Parathyroid adenoma (tissue), 2 donors: ENCODE data around the gene PEX1.
"Not testable (repeated sequence)": the region's sequence is repeated elsewhere in the genome, so short reads cannot be mapped to it uniquely, and the experiment has no call there.

ENCODE experiments used
- H2AFZ ChIP-seq: fragments of 300-600 bp; sonication (generic); one replicate; pipeline ENCODE4 v1.7.0; 2017; ENCODE audit warnings: antibody characterized with exemption, mild to moderate bottlenecking
- H3K27ac ChIP-seq: fragments of 300-600 bp; sonication (generic); one replicate; pipeline ENCODE4 v1.7.0; 2017
- H3K27me3 ChIP-seq: fragments of 300-600 bp; sonication (generic); one replicate; pipeline ENCODE4 v1.7.0; 2017; ENCODE audit warnings: low read length; ENCODE audit not compliant: control insufficient read depth, insufficient read depth
- H3K36me3 ChIP-seq: fragments of 300-600 bp; sonication (generic); one replicate; pipeline ENCODE4 v1.7.0; 2017; ENCODE audit warnings: low read length; ENCODE audit not compliant: control insufficient read depth, insufficient read depth
- H3K4me1 ChIP-seq: fragments of 300-600 bp; sonication (generic); one replicate; pipeline ENCODE4 v1.7.0; 2017; ENCODE audit warnings: control low read depth
- H3K4me2 ChIP-seq: fragments of 300-600 bp; sonication (generic); one replicate; pipeline ENCODE4 v1.7.0; 2017; ENCODE audit warnings: low read length
- H3K4me3 ChIP-seq: fragments of 300-600 bp; sonication (generic); one replicate; pipeline ENCODE4 v1.7.0; 2017; ENCODE audit warnings: low read depth, low read length
- H3K79me2 ChIP-seq: fragments of 300-600 bp; sonication (generic); one replicate; pipeline ENCODE4 v1.7.0; 2017; ENCODE audit warnings: control low read depth
- H3K9ac ChIP-seq: fragments of 300-600 bp; sonication (generic); one replicate; pipeline ENCODE4 v1.7.0; 2017; ENCODE audit warnings: mild to moderate bottlenecking
- H3K9me3 ChIP-seq: fragments of 300-600 bp; sonication (generic); one replicate; pipeline ENCODE4 v1.7.0; 2017; ENCODE audit warnings: low read length; ENCODE audit not compliant: control insufficient read depth
- CTCF ChIP-seq: fragments of 300-600 bp; sonication (generic); IDR thresholded peaks from one replicate; pipeline ENCODE4 v1.7.0; 2017; ENCODE audit warnings: antibody characterized with exemption, mild to moderate bottlenecking
- donor health status: primary hyperparathyroidism.

Gene PEX1

GRCh38 chr7:92485267-92485892 is 42.9 kb downstream of the PEX1 start:
- no peak overlapping the region for H3K4me3 ChIP-seq
- no peaks in the 10 kb centered on the region for H3K4me1 ChIP-seq
- no peaks in the 10 kb centered on the region for H3K79me2 ChIP-seq
- H2AFZ ChIP-seq = no peak overlapping the region
- TF ChIP-seq CTCF = no peak
- H3K27me3 ChIP-seq = no peaks in the 10 kb centered on the region
- H3K27ac ChIP-seq = no peak overlapping the region
- H3K36me3 ChIP-seq = no peaks in the 10 kb centered on the region
- no peaks in the 10 kb centered on the region for H3K9me3 ChIP-seq
- no peak overlapping the region for H3K4me2 ChIP-seq
- H3K9ac ChIP-seq = no peak overlapping the region

- not testable (repeated sequence) for H3K36me3 ChIP-seq, H3K4me2 ChIP-seq, H3K9me3 ChIP-seq, H2AFZ ChIP-seq, H3K4me1 ChIP-seq, H3K9ac ChIP-seq, H3K27ac ChIP-seq, H3K79me2 ChIP-seq, H3K4me3 ChIP-seq, H3K27me3 ChIP-seq
Measured at GRCh38 chr7:92484226-92484625, 44.1 kb downstream of the PEX1 start.

- H3K9me3 ChIP-seq, H2AFZ ChIP-seq, H3K79me2 ChIP-seq, H3K9ac ChIP-seq, H3K4me2 ChIP-seq, H3K36me3 ChIP-seq, H3K27me3 ChIP-seq, H3K4me3 ChIP-seq, H3K4me1 ChIP-seq, H3K27ac ChIP-seq: not testable (repeated sequence)
Measured at GRCh38 chr7:92483624-92484023, 44.7 kb downstream of the PEX1 start.

- not testable (repeated sequence) for H3K4me2 ChIP-seq, H3K27me3 ChIP-seq, H3K4me1 ChIP-seq, H3K9me3 ChIP-seq, H3K4me3 ChIP-seq, H2AFZ ChIP-seq, H3K27ac ChIP-seq, H3K9ac ChIP-seq, H3K36me3 ChIP-seq, H3K79me2 ChIP-seq
Measured at GRCh38 chr7:92479146-92479545, 49.2 kb downstream of the PEX1 start.

GRCh38 chr7:92478711-92479110 is 49.6 kb downstream of the PEX1 start:
- Histone ChIP-seq H3K4me3 (no peak overlapping the region), H3K4me2 (no peak overlapping the region), H2AFZ (no peak overlapping the region), H3K27ac (no peak overlapping the region), H3K79me2 (no peaks in the 10 kb centered on the region), H3K9me3 (no peaks in the 10 kb centered on the region), H3K27me3 (no peaks in the 10 kb centered on the region), H3K4me1 (no peaks in the 10 kb centered on the region), H3K9ac (no peak overlapping the region), H3K36me3 (no peaks in the 10 kb centered on the region)
- no peak for TF ChIP-seq CTCF

GRCh38 chr7:92478095-92478494 is 50.2 kb downstream of the PEX1 start:
- Histone ChIP-seq H3K79me2 (no peaks in the 10 kb centered on the region), H3K27me3 (no peaks in the 10 kb centered on the region), H3K4me2 (no peak overlapping the region), H3K9ac (no peak overlapping the region), H2AFZ (no peak overlapping the region), H3K4me3 (no peak overlapping the region), H3K27ac (no peak overlapping the region), H3K4me1 (no peaks in the 10 kb centered on the region), H3K36me3 (no peaks in the 10 kb centered on the region), H3K9me3 (no peaks in the 10 kb centered on the region)
- TF ChIP-seq CTCF = no peak

- not testable (repeated sequence) for H3K4me2 ChIP-seq, H3K4me3 ChIP-seq, H3K9me3 ChIP-seq, H3K27ac ChIP-seq, H2AFZ ChIP-seq, H3K36me3 ChIP-seq, H3K4me1 ChIP-seq, H3K79me2 ChIP-seq, H3K9ac ChIP-seq, H3K27me3 ChIP-seq
Measured at GRCh38 chr7:92477681-92478080, 50.6 kb downstream of the PEX1 start, which contains the start of gene ERVW-1. ERVW-1 (minus strand) TSS chr7:92477946; CDS start chr7:92470381, 7,565 bp downstream.

GRCh38 chr7:92475851-92476590 is 52.3 kb downstream of the PEX1 start:
- H3K36me3 ChIP-seq, H3K27me3 ChIP-seq, H2AFZ ChIP-seq: not testable (repeated sequence)

More at GRCh38 chr7:92475851-92476590, 52.3 kb downstream of the PEX1 start:
- H3K79me2 ChIP-seq, H3K9ac ChIP-seq, H3K9me3 ChIP-seq, H3K27ac ChIP-seq, H3K4me2 ChIP-seq, H3K4me3 ChIP-seq, H3K4me1 ChIP-seq: not testable (repeated sequence)
